DND-41 (cell line): Measurements from ENCODE around the gene ISG20L2.

Source experiments
- ATAC-seq: fragments of 200-7000 bp; cut with Tn5 transposase; 3 replicates; pipeline ENCODE4 v1.9.1; 2021; ENCODE audit warnings: low read depth; ENCODE audit not compliant: insufficient read depth
- DNase-seq: peaks from one replicate; pipeline ENCODE4 v3.0.0-alpha.2; 2020
- H2AFZ ChIP-seq: 2 replicates; pipeline ENCODE4 v1.6.0; 2012; ENCODE audit warnings: low read depth, low read length
- H3K27ac ChIP-seq: 2 replicates; pipeline ENCODE4 v1.5.1; 2012; ENCODE audit warnings: low read length, inconsistent platforms
- H3K27me3 ChIP-seq: fragments of 200-600 bp; sonication (generic); 2 replicates; pipeline ENCODE4 v1.6.0; 2012; ENCODE audit warnings: low read length, mild to moderate bottlenecking, inconsistent platforms; ENCODE audit not compliant: insufficient read depth, poor library complexity
- H3K36me3 ChIP-seq: 2 replicates; pipeline ENCODE4 v1.5.1; 2012; ENCODE audit warnings: low read length, inconsistent platforms; ENCODE audit not compliant: insufficient read depth
- H3K4me1 ChIP-seq: 2 replicates; pipeline ENCODE4 v1.5.1; 2012; ENCODE audit warnings: mild to moderate bottlenecking, low read length; ENCODE audit not compliant: insufficient read depth
- H3K4me2 ChIP-seq: 2 replicates; pipeline ENCODE4 v1.6.0; 2012; ENCODE audit warnings: mild to moderate bottlenecking, moderate library complexity, low read length, inconsistent platforms; ENCODE audit not compliant: insufficient read depth
- H3K4me3 ChIP-seq, 2 experiments: fragments of 200-600 bp in 1 of 2; shearing (Covaris generic) in 1 of 2; 2 replicates each; pipeline ENCODE4 v1.5.1; 2012 to 2016; ENCODE audit warnings: inconsistent platforms in 2 of 2, low read length in 2 of 2, mild to moderate bottlenecking in 2 of 2, low read depth in 1 of 2, moderate library complexity in 1 of 2
- H3K79me2 ChIP-seq: 2 replicates; pipeline ENCODE4 v1.6.0; 2012; ENCODE audit warnings: low read length, inconsistent platforms; ENCODE audit not compliant: insufficient read depth
- H3K9ac ChIP-seq: 2 replicates; pipeline ENCODE4 v1.6.0; 2012; ENCODE audit warnings: low read depth, mild to moderate bottlenecking, inconsistent platforms, low read length, moderate library complexity
- H3K9me3 ChIP-seq: 2 replicates; pipeline ENCODE4 v1.5.1; 2012; ENCODE audit warnings: low read length, moderate library complexity, mild to moderate bottlenecking, inconsistent platforms; ENCODE audit not compliant: insufficient read depth, severe bottlenecking
- H4K20me1 ChIP-seq: 2 replicates; pipeline ENCODE4 v1.6.0; 2012; ENCODE audit warnings: low read length; ENCODE audit not compliant: insufficient read depth
- CTCF ChIP-seq: IDR thresholded peaks from 2 replicates; pipeline ENCODE4 v1.5.1; 2012; ENCODE audit warnings: borderline replicate concordance, low read length, moderate library complexity, mild to moderate bottlenecking; ENCODE audit not compliant: poor library complexity, severe bottlenecking; ENCODE audit errors: extremely low read depth
- EZH2 ChIP-seq: IDR thresholded peaks from 3 replicates; pipeline ENCODE4 v1.6.1; 2012; ENCODE audit warnings: borderline replicate concordance, low read depth, mild to moderate bottlenecking, moderate library complexity, low read length, inconsistent platforms; ENCODE audit not compliant: severe bottlenecking

ISG20L2 gene

GRCh38 chr1:156700736-156701531 lies 27.6 kb downstream of the ISG20L2 start:
- H3K36me3 ChIP-seq, result no peaks in the 10 kb centered on the region
- H2AFZ ChIP-seq, result no peak overlapping the region
- no peak overlapping the region for H3K27ac ChIP-seq
- H3K9ac ChIP-seq, result no peak overlapping the region
- H3K27me3 ChIP-seq, result peaks cover 10% of the 10 kb centered on the region
- ATAC-seq, result 0 out of 3 replicates have a peak, but pooled peaks have one; percentile 35
- H4K20me1 ChIP-seq, result peaks cover 3% of the 10 kb centered on the region; the same call in 1 of the 2 replicates
- H3K4me1 ChIP-seq, result peaks cover 12% of the 10 kb centered on the region
- H3K4me2 ChIP-seq, result no peak overlapping the region
- H3K79me2 ChIP-seq, result no peaks in the 10 kb centered on the region
- H3K9me3 ChIP-seq, result no peaks in the 10 kb centered on the region
- DNase-seq, result no peak
- H3K4me3 ChIP-seq, result no peak overlapping the region
- TF ChIP-seq CTCF (no peak), EZH2 (no peak)

GRCh38 chr1:156698995-156699394 lies 29.6 kb downstream of the ISG20L2 start:
- Histone ChIP-seq H2AFZ (no peak overlapping the region), H3K4me3 (no peak overlapping the region), H3K27me3 (peaks cover 9% of the 10 kb centered on the region), H4K20me1 (no peaks in the 10 kb centered on the region; the same call in 1 of the 2 replicates), H3K36me3 (no peaks in the 10 kb centered on the region), H3K9me3 (no peaks in the 10 kb centered on the region), H3K27ac (no peak overlapping the region), H3K79me2 (no peaks in the 10 kb centered on the region), H3K9ac (no peak overlapping the region), H3K4me1 (no peaks in the 10 kb centered on the region), H3K4me2 (no peak overlapping the region)
- TF ChIP-seq CTCF (no peak), EZH2 (no peak)
- no peak for ATAC-seq
- no peak for DNase-seq

GRCh38 chr1:156697481-156697880 lies 31.1 kb downstream of the ISG20L2 start:
- Histone ChIP-seq H3K27ac (no peak overlapping the region), H3K4me2 (no peak overlapping the region)
- DNase-seq, result no peak

More at GRCh38 chr1:156697481-156697880, 31.1 kb downstream of the ISG20L2 start:
- Histone ChIP-seq H3K9ac (no peak overlapping the region), H3K27me3 (peaks cover 24% of the 10 kb centered on the region), H3K79me2 (no peaks in the 10 kb centered on the region), H3K9me3 (no peaks in the 10 kb centered on the region), H3K4me3 (no peak overlapping the region), H3K4me1 (peaks cover 5% of the 10 kb centered on the region), H3K36me3 (no peaks in the 10 kb centered on the region), H4K20me1 (peaks cover 3% of the 10 kb centered on the region; the same call in 1 of the 2 replicates), H2AFZ (no peak overlapping the region)
- no peak for ATAC-seq
- no peak for TF ChIP-seq CTCF
- TF ChIP-seq EZH2, result no peak
